Glomerular visceral epithelial cell (primary cell): ENCODE results near the gene SCARB2.

Experiments
- DNase-seq: peaks from one replicate; pipeline ENCODE4 v3.0.0-alpha.2; 2016; ENCODE audit errors: extremely low spot score

SCARB2 gene

GRCh38 chr4:76226418-76226817, 12.8 kb upstream of the SCARB2 start:
- no peak for DNase-seq

- DNase-seq: no peak
These were observed 10.5 kb upstream of the SCARB2 start for GRCh38 chr4:76224171-76224570.

GRCh38 chr4:76219299-76220055, 5.9 kb upstream of the SCARB2 start:
- DNase-seq: no peak

- no peak for DNase-seq
These were observed 3.6 kb upstream of the SCARB2 start for GRCh38 chr4:76216975-76217814.

- no peak for DNase-seq
These were observed 2.9 kb upstream of the SCARB2 start for GRCh38 chr4:76216524-76216923.

GRCh38 chr4:76215077-76215476, 1.5 kb upstream of the SCARB2 start:
- DNase-seq: no peak

- DNase-seq: no peak
These were observed 602 bp upstream of the SCARB2 start for GRCh38 chr4:76214177-76214675.

GRCh38 chr4:76212851-76213414, 691 bp downstream of the SCARB2 start:
- DNase-seq: peak; percentile 24

GRCh38 chr4:76211769-76212708, 1.6 kb downstream of the SCARB2 start:
- DNase-seq: no peak

- no peak for DNase-seq
These were observed 3.2 kb downstream of the SCARB2 start for GRCh38 chr4:76210452-76210851.

- no peak for DNase-seq
These were observed 3.7 kb downstream of the SCARB2 start for GRCh38 chr4:76209881-76210280.

- peak; percentile 75 for DNase-seq
These were observed 5.4 kb downstream of the SCARB2 start for GRCh38 chr4:76208005-76208765.

- DNase-seq: no peak
These were observed 6.1 kb downstream of the SCARB2 start for GRCh38 chr4:76207549-76207948.

GRCh38 chr4:76206222-76206942, 7.2 kb downstream of the SCARB2 start:
- no peak for DNase-seq

- DNase-seq: no peak
These were observed 8.1 kb downstream of the SCARB2 start for GRCh38 chr4:76205476-76205875.

GRCh38 chr4:76204936-76205335, 8.7 kb downstream of the SCARB2 start:
- no peak for DNase-seq

GRCh38 chr4:76203541-76203940, 10.1 kb downstream of the SCARB2 start:
- no peak for DNase-seq

- DNase-seq: no peak
These were observed 12.3 kb downstream of the SCARB2 start for GRCh38 chr4:76201276-76201675.

- DNase-seq: peak; percentile 82
These were observed 12.8 kb downstream of the SCARB2 start for GRCh38 chr4:76200771-76201231.

- DNase-seq: peak; percentile 62
These were observed 13.9 kb downstream of the SCARB2 start for GRCh38 chr4:76199664-76200211.
